Coronary artery (tissue), 2 donors: Measurements from ENCODE around the gene NBAS.

Source experiments
- DNase-seq: peaks from one replicate; pipeline ENCODE4 v3.0.0-alpha.2; 2017; ENCODE audit warnings: low spot score
- H3K27ac ChIP-seq, 2 donors: fragments of 200-600 bp; sonication (generic); one replicate each; pipeline ENCODE4 v1.5.1; 2016 to 2019
- H3K4me3 ChIP-seq: fragments of 200-600 bp; sonication (generic); 2 replicates; pipeline ENCODE4 v1.5.1; 2016; ENCODE audit warnings: mild to moderate bottlenecking, moderate library complexity
- CTCF ChIP-seq: fragments of 200-600 bp; sonication (generic); IDR thresholded peaks from one replicate; pipeline ENCODE4 v1.5.1; 2019; ENCODE audit warnings: antibody characterized with exemption

NBAS gene

DNA sequence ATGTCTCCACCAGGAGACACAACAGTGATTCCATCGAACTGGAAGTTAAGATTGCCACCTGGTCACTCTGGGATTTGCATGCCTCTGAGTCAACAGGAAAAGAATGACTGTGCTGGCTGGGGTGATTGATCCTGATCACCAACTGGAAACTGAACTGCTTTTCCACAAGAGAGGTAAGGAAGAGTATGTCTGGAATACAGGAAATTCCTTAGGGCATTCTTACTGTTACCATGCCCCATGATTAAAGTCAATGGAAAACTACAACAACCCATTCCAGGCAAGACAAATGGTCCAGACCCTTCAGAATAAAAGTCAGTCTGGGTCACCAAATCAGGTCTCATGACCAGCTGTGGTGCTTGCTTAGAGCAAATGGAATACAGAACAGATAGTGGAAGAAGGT, 18.5 kb upstream of the NBAS start:
- TF ChIP-seq CTCF, result no peak
- DNase-seq, result no peak
- Histone ChIP-seq H3K27ac (no peak overlapping the region), H3K4me3 (no peak overlapping the region)

- TF ChIP-seq CTCF, result peak; percentile 66
Measured at GRCh38 chr2:15577071-15577735, 16.1 kb upstream of the NBAS start.

DNA sequence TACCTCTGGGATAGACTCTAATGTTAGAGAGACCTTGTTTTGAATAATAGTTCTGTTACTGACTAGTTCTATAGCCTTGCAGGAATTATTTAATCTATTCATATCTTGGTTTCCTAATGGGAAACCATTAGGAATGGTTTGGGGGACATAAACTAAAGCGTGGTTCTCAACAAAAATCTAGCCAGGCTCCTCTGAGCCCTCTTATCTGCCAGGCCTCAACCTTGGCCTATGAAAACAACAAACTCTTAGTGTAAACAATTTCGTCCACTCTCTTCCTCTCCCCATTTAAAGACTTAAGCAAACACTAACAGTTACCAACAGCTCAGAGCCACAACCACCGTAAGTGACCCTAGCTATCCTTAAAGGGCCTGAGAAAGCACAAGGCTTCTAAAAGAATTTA, 10.6 kb upstream of the NBAS start:
- DNase-seq, result no peak
- TF ChIP-seq CTCF, result no peak

More at GRCh38 chr2:15577071-15577735, 16.1 kb upstream of the NBAS start:
- Histone ChIP-seq H3K4me3 (no peak overlapping the region), H3K27ac (no peak overlapping the region)
- peak; percentile 78 for DNase-seq

GRCh38 chr2:15570104-15570503, 9.0 kb upstream of the NBAS start:
- Histone ChIP-seq H3K27ac (no peak overlapping the region), H3K4me3 (no peak overlapping the region)
- no peak for DNase-seq
- no peak for TF ChIP-seq CTCF

More for the DNA sequence above, 10.6 kb upstream of the NBAS start:
- no peak overlapping the region for H3K4me3 ChIP-seq
- H3K27ac ChIP-seq, result no peak overlapping the region

GRCh38 chr2:15568874-15569273, 7.7 kb upstream of the NBAS start:
- DNase-seq, result no peak
- no peak overlapping the region for H3K27ac ChIP-seq
- no peak for TF ChIP-seq CTCF
- H3K4me3 ChIP-seq, result no peak overlapping the region

- DNase-seq, result no peak
- Histone ChIP-seq H3K4me3 (no peak overlapping the region), H3K27ac (no peak overlapping the region)
- no peak for TF ChIP-seq CTCF
Measured at GRCh38 chr2:15566912-15567311, 5.8 kb upstream of the NBAS start.

- no peak for TF ChIP-seq CTCF
- H3K27ac ChIP-seq, result no peak overlapping the region
- H3K4me3 ChIP-seq, result no peak overlapping the region
- no peak for DNase-seq
Measured at GRCh38 chr2:15565994-15566671, 5.0 kb upstream of the NBAS start.
